NCI-H526 treated with DMSO at 0.1 percent for 48 hours (cell line): ENCODE results near the gene ACTR3C.
"Not testable (repeated sequence)": the region's sequence is repeated elsewhere in the genome, so short reads cannot be mapped to it uniquely, and the experiment has no call there.

Experiments
- DNase-seq: peaks from one replicate; lab custom pipeline; 2025; lab: John Stamatoyannopoulos, UW

The ACTR3C gene

DNA sequence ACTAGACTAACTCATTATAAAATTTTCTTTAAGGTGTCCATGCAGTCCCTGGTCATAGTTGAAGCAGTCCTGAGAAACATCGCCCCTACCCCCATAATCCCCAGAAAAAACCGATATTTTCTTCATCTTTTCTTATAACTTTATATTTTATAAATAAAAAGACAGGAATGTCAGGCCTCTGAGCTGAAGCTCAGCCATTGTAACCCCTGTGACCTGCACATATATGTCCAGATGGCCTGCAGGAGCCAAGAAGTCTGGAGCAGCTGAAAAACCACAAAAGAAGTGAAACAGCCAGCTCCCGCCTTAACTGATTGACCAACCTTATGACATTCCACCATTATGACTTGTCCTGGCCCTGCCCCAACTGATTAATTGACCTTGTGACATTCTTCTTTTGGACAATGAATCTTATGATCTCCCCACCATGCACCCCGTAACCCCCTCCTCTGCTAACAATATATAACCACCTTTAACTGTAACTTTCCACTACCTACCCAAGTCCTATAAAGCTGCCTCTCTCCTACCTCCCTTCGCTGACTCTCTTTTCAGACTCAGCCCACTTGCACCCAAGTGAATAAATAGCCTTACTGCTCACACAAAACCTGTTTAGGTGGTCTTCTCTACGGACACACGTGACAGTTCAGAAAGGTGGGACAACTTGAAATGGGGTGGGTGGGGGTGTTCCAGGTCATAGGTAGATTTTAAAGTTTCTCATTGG, 10.5 kb downstream of the ACTR3C start:
- not testable (repeated sequence) for DNase-seq

DNA sequence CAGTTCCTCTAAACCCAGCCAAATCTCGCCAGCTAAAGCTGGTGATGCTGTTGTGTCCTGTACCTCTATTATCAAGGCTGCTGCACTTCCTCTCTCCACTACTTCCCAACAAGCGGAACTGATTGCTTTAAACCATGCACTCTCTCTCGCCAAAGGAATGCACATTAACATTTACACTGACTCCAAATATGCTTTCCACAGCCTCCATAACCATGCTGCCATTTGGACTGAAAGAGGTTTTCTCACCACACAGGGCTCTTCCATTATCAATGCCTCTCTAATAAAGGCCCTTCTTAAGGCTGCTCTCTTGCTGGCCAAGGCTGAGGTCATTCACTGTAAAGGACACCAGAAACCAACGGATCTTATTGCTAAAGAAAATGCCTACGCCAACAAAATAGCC, 11.6 kb downstream of the ACTR3C start:
- no peak for DNase-seq

DNA sequence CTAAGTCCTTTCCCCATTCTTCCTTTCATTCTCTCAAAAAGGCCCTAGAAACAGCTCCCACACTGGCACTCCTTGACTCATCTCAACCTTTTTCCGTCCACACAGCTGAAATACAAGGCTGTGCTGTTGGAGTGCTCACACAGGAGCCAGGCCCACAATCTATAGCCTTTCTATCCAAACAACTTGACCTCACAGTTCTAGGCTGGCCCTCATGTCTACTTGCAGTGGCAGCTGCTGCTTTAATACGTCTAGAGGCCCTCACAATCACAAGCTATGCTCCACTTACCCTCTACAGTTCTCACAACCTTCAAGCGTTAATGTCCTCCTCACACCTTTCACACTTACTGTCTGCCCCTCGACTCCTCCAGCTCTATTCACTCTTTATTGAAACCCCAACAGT, 12.2 kb downstream of the ACTR3C start:
- DNase-seq: no peak

DNA sequence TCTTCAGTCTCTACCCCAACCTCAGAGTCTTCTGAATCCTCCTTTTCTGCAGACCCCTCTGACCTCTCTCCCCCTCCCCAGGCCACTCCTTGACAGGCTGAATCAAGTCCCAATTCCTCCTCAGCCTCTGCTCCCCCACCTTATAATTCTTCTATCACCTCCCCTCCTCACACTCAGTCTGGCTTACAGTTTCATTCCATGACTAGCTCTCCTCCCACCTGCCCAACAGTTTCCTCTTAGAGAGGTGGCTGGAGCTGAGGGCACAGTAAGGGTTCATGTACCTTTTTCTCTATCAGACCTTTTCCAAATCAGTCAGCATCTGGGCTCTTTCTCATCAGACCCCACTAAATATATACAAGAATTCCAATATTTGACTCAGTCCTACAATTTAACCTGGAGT, 14.8 kb downstream of the ACTR3C start:
- no peak for DNase-seq

GRCh38 chr7:150307904-150308303, 15.4 kb downstream of the ACTR3C start:
- no peak for DNase-seq

GRCh38 chr7:150307129-150307528, 16.2 kb downstream of the ACTR3C start:
- DNase-seq: no peak

- DNase-seq: not testable (repeated sequence)
Observed at GRCh38 chr7:150306377-150306776, 17.0 kb downstream of the ACTR3C start.

GRCh38 chr7:150305903-150306284, 17.5 kb downstream of the ACTR3C start:
- DNase-seq: not testable (repeated sequence)

DNA sequence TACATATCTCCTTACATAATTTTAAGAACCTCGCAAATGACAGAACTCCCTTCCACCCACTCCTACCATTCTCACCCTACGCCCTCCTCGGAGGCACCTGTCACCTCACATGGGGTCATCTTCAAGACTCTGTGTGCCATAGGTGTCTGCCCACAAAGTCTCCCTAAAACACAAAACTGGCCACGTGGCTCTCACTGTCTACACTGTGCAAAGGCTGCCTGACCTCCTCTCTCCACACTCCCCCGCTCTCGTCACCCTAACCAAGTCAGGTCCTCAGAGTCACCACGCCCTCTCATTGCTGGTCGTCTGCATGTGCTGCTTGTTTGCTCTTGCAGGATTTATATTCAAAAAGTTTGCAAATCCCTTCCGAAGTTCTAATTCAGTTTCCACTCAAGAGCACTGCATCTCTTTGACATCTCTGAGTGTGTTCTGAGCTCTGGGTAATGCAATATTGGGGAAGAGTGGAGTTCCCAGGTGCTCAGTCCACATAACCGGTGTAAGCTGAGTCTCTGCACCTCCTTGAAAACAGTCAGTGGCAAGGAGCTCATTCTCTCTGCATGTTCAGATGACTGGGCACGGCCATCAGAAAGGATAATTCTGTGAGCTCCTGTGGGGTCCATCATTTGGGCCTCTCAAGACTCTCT, 18.0 kb downstream of the ACTR3C start:
- not testable (repeated sequence) for DNase-seq

DNA sequence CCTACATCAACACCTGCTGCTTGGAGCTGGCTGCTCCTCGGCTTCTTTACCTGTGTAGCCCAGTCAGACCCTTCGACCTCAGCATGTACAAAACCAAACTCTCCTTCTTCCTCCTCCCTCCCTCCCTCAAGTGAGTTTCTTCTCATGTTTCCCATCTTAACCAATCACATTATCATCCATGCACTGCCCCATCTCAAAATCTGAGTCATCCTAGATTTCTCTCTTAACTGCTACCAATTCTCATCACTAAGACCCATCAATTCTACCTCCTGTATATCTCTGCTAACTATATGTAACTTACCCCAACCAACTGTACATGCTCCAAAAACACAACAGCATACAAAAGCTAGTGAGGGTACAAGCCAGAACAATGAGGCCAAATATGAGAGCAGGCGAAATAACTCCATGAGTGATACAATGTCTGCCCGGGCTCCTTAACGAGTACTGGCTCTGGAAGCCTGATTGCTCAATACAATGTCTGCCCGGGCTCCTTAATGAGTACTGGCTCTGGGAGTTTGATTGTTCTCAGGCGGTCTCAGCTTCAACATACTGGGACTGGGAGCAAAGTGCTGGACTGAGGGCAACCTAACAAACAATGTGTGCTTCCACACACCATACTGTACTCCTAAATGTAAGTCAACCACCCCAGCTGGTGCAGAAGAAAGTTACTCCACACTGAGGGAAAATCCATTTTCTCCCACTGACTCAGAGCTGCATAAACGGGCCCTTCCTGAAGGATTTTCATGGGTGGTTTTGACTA, 18.7 kb downstream of the ACTR3C start:
- not testable (repeated sequence) for DNase-seq

DNA sequence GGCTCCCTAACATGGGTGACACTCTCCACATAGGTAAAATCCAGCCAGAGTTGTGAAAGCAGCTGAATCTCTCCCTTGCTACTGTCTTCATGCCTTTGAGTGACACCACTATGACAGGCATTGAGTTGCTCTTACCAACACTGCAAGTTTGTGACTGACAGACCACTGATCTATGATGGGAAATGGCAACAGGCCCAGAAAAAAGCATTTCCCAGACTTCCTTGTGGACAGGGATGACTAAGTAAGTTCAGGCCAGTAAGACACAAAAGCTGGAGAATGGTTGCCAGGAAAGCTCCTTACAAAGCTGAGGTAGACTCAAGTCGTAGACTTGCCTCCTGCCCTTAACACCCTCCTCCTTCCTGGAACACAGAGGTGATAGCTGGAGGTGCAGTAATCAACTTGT, 20.4 kb downstream of the ACTR3C start:
- not testable (repeated sequence) for DNase-seq

DNA sequence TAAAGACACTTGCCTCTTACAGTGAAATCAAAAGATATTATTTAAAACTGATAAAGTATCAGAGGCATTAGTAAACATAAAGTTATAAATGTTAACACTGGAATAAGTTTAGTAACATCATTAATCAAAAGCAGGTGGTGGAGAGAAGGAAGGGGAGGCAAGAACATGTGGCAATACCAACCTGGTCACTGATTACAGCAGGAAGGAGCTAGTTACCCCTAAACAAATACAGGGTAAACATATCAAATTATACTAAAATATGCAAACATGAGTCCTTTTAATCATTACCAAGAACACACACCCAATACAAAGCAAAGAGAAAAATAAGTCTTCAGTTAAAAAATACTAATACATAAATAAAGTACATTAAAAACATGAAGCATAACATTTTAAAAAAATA, 25.4 kb downstream of the ACTR3C start:
- DNase-seq: not testable (repeated sequence)

GRCh38 chr7:150296802-150297201, 26.5 kb downstream of the ACTR3C start:
- not testable (repeated sequence) for DNase-seq

- DNase-seq: not testable (repeated sequence)
Observed at GRCh38 chr7:150295614-150296013, 27.7 kb downstream of the ACTR3C start.

DNA sequence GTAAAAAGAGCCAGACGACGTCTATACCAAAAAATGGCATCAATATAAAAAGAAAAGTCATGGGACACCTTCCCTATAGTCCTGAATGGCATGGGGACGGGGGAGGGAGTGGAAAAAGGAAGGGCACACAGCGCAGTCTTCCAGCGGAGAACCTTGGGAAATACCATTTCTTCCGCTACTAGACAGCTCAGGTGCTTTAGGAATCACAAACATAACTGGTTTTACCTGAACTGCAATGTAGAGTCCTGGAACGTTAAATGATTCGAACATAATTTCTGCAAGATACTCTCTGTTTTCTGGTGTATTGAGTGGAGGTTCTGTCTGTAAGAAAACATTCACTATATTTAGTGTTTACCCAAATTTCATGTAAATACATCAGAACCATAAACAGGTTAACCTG, 28.3 kb downstream of the ACTR3C start:
- not testable (repeated sequence) for DNase-seq

- not testable (repeated sequence) for DNase-seq
Observed at GRCh38 chr7:150290317-150290716, 33.0 kb downstream of the ACTR3C start.

DNA sequence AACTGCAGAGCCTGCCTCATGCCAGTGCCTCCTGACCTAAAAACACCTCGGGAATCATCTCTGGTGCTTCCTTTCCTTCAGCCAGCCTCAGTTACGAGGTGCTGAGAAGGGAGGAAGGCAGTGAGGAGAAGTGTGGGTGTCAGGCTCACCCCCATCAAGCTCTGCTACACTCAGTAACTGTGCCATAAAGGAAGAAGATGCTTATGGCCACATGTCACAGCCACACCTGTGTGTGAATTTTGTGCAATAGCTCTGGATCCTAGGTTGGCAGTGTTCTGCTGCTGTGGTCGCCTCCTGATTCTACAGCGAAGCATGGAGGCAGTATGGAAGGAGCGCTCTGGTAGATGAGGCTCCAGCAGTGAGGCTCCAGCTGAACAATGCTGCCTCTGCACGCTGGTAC, 34.5 kb downstream of the ACTR3C start:
- not testable (repeated sequence) for DNase-seq

GRCh38 chr7:150287815-150288214, 35.5 kb downstream of the ACTR3C start:
- DNase-seq: not testable (repeated sequence)

GRCh38 chr7:150285849-150286754, 37.2 kb downstream of the ACTR3C start:
- not testable (repeated sequence) for DNase-seq

DNA sequence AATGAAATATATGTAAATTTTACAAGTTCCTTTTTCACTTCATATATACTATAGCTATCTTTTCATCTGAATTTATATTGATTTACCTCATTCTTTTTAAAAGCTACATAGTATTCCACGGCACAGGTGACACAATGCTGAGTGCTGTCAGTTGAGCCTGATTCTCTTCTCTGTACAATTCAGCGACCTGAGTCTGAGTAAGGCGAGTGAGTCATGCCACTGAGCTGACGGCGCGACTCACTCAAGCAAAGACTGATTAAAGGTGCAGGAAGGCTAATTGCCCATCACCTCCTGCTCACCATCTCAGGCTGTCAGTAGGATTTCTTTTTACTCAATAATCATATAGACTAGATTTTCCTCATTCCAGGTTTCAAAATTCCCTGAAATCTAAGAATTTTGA, 39.7 kb downstream of the ACTR3C start:
- not testable (repeated sequence) for DNase-seq

GRCh38 chr7:150283111-150283510, 40.2 kb downstream of the ACTR3C start:
- DNase-seq: not testable (repeated sequence)
